PFSK-1 (cell line): ENCODE results near the gene TBCA.

ENCODE experiments used
- FOXP2 ChIP-seq: optimal IDR thresholded peaks from 2 replicates; pipeline ENCODE3; 2011; ENCODE audit warnings: borderline replicate concordance, control low read depth, inconsistent platforms; ENCODE audit not compliant: insufficient read depth; ENCODE audit errors: extremely low read length, extremely low read depth
- POLR2AphosphoS5 ChIP-seq: IDR thresholded peaks from 2 replicates; pipeline ENCODE4 v1.6.1; 2012; ENCODE audit warnings: low read depth, mild to moderate bottlenecking, control low read depth, low read length, moderate library complexity
- SIN3A ChIP-seq: IDR thresholded peaks from 2 replicates; pipeline ENCODE4 v1.6.1; 2012; ENCODE audit warnings: mild to moderate bottlenecking, low read length, moderate library complexity, borderline replicate concordance; ENCODE audit not compliant: insufficient read depth
- TAF1 ChIP-seq: IDR thresholded peaks from 2 replicates; pipeline ENCODE4 v1.6.1; 2012; ENCODE audit warnings: low read length, control low read depth, borderline replicate concordance; ENCODE audit not compliant: insufficient read depth
- TF ChIP-seq, protein P1 (sequence below), 2 experiments: IDR thresholded peaks; 2 replicates each; pipeline versions ENCODE4 v1.6.1 to v1.8.0; 2011 to 2012; ENCODE audit warnings: low read depth in 2 of 2, low read length in 2 of 2, control low read depth in 1 of 2, inconsistent platforms in 1 of 2, mild to moderate bottlenecking in 1 of 2, moderate library complexity in 1 of 2; ENCODE audit not compliant: insufficient read depth in 1 of 2

TBCA gene

DNA sequence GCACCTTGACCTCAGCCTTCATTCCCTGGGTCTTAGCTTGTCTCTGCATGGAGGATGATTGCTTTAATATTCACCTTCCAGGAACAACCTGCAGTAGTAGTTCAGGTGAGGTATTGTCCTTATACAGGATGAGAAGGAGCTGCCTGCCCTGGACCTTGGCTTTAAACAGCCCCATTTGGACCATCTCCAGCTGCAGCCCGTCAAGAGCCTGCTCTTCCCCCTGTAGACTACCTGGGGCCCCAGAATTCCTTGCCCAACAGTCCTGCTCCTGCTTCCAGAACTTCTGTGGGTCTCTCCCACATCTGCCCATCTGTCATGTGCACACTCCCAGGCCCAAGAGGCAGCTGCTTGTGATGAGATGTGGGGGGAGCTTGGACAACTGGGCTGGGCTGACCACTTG is 125.5 kb downstream of the TBCA start:
- TF ChIP-seq POLR2AphosphoS5, result no peak
- TF ChIP-seq TAF1, result no peak
- TF ChIP-seq, protein P1, sequence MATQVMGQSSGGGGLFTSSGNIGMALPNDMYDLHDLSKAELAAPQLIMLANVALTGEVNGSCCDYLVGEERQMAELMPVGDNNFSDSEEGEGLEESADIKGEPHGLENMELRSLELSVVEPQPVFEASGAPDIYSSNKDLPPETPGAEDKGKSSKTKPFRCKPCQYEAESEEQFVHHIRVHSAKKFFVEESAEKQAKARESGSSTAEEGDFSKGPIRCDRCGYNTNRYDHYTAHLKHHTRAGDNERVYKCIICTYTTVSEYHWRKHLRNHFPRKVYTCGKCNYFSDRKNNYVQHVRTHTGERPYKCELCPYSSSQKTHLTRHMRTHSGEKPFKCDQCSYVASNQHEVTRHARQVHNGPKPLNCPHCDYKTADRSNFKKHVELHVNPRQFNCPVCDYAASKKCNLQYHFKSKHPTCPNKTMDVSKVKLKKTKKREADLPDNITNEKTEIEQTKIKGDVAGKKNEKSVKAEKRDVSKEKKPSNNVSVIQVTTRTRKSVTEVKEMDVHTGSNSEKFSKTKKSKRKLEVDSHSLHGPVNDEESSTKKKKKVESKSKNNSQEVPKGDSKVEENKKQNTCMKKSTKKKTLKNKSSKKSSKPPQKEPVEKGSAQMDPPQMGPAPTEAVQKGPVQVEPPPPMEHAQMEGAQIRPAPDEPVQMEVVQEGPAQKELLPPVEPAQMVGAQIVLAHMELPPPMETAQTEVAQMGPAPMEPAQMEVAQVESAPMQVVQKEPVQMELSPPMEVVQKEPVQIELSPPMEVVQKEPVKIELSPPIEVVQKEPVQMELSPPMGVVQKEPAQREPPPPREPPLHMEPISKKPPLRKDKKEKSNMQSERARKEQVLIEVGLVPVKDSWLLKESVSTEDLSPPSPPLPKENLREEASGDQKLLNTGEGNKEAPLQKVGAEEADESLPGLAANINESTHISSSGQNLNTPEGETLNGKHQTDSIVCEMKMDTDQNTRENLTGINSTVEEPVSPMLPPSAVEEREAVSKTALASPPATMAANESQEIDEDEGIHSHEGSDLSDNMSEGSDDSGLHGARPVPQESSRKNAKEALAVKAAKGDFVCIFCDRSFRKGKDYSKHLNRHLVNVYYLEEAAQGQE (IDR thresholded peaks at IDR 0.05; ENCODE audit: insufficient read depth in 1 of 2, low read depth in 2 of 2, low read length in 2 of 2), result no peak
- no peak for TF ChIP-seq FOXP2
- TF ChIP-seq SIN3A, result no peak

DNA sequence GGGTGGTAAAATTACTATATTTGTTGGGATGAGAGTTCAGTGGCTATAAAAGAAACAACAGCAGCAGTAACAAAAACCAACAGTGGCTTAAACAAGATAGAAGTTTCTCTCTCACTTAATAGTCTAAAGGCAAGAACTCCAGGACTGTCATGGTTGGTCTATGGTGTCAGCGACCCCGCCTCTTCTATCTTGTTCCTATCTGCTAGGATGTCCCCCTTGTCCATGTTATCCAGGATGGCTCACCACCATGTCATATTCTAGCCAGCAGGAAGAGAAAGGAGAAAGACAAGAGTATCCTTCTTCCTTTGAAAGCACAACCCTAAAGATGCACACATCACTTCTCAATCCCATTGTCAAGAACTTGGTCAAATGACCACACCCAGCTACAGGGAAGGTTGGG is 126.4 kb downstream of the TBCA start:
- TF ChIP-seq TAF1, result no peak
- TF ChIP-seq, protein P1 (IDR thresholded peaks at IDR 0.05; ENCODE audit: insufficient read depth in 1 of 2, low read depth in 2 of 2, low read length in 2 of 2), result no peak
- no peak for TF ChIP-seq FOXP2
- TF ChIP-seq POLR2AphosphoS5, result no peak
- TF ChIP-seq SIN3A, result no peak

DNA sequence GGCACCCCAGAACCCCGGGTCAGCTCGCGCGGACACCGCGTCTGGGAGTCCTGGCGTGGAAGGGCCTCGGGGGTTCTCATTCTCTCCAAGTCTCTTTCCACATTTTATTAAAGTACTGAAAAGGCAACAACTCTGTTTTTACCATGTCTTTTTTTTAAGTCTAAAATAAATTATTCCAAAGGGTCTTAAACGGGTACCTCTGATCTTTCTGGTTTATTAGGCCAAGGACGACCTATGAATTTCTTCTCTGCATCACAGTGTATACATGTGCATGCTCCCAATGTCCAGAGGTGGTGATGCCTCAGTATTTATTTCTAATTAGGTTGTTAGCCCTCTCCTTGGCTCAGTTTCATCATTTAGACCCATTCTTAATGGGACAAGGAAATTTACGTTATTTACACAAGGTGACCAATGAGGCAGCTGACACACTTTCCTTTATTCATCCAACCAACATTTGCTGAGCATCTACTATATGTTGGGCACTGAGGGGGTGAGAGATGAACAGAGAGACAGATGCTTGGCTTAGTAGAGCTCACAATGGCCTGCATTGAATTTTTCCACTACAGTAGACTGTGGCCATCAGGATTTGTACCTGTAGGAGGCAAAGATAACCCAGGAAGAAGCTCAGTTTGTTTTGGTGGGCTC is 130.0 kb downstream of the TBCA start:
- TF ChIP-seq SIN3A, result no peak
- no peak for TF ChIP-seq POLR2AphosphoS5
- no peak for TF ChIP-seq TAF1
- no peak for TF ChIP-seq FOXP2
- TF ChIP-seq, protein P1 (IDR thresholded peaks at IDR 0.05; ENCODE audit: insufficient read depth in 1 of 2, low read depth in 2 of 2, low read length in 2 of 2), result no peak

DNA sequence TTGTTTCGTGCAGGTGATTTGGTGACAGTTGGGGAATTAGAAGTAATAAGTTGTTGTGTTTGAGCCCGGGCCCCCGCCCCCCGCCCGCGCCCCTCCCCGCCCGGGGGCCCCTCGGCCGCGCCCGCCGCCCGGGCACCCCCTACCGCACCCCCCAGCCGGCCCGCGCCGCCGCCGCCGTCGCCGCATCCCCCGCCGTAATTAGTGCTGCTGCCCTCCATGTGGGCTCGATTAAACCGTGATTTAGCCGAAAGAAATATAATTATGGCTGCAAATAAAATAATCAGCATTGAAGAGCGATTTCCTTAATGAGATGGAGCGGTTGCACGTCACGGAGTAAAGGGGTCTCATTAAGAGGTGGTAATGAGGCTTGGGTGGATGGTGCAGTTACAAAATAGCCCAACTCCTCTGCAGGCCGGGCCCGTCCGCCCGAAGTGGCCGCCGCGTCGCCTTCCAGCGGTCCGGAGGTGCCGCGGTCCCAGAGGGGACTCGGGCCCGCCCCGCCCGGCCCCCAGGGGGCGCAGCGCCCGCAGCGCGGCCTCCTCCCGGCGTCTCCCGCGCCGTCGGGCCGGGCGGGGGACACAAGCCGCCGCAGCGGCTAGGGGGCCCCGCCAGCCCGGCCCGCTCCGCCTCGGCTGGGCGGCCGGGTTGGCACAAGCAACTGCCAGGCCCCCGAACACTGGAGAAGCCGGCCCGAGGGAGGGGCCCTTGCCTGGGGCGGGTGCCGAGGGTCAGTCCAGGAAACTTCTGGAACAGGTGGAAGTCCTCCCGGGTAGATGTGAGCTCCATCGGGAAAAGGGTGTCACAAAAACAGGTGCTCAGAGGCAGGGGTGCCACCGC is 130.8 kb downstream of the TBCA start:
- TF ChIP-seq FOXP2, result no peak
- TF ChIP-seq POLR2AphosphoS5, result no peak
- no peak for TF ChIP-seq SIN3A
- TF ChIP-seq, protein P1 (IDR thresholded peaks at IDR 0.05; ENCODE audit: insufficient read depth in 1 of 2, low read depth in 2 of 2, low read length in 2 of 2), result no peak
- no peak for TF ChIP-seq TAF1
